ENCODE measurements around the gene HTATSF1.

HTATSF1 gene, protein sequence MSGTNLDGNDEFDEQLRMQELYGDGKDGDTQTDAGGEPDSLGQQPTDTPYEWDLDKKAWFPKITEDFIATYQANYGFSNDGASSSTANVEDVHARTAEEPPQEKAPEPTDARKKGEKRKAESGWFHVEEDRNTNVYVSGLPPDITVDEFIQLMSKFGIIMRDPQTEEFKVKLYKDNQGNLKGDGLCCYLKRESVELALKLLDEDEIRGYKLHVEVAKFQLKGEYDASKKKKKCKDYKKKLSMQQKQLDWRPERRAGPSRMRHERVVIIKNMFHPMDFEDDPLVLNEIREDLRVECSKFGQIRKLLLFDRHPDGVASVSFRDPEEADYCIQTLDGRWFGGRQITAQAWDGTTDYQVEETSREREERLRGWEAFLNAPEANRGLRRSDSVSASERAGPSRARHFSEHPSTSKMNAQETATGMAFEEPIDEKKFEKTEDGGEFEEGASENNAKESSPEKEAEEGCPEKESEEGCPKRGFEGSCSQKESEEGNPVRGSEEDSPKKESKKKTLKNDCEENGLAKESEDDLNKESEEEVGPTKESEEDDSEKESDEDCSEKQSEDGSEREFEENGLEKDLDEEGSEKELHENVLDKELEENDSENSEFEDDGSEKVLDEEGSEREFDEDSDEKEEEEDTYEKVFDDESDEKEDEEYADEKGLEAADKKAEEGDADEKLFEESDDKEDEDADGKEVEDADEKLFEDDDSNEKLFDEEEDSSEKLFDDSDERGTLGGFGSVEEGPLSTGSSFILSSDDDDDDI

DNA sequence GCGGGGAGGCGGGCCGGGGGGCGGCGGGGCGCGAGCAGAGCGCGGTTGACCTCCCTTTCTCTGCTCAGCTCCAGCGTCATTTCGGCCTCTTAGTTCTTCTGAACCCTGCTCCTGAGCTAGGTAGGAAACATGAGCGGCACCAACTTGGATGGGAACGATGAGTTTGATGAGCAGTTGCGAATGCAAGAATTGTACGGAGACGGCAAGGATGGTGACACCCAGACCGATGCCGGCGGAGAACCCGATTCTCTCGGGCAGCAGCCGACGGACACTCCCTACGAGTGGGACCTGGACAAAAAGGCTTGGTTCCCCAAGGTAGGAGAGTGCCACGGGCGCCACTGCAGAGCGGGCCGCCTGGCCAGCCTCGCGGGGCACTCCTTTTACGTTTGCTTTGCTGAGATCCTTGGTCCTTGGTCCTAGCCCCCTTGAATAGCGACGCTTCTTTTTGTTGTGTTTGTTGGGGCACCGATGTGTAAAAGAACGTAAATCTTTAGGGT lies at the start of gene HTATSF1:
TSS of gene HTATSF1 (plus strand) at position 37 of the 497 bp plus-strand sequence. CDS start at position 130, 93 bp downstream.
- no peak for DNase-seq (ENCODE audit: low spot score)

DNA sequence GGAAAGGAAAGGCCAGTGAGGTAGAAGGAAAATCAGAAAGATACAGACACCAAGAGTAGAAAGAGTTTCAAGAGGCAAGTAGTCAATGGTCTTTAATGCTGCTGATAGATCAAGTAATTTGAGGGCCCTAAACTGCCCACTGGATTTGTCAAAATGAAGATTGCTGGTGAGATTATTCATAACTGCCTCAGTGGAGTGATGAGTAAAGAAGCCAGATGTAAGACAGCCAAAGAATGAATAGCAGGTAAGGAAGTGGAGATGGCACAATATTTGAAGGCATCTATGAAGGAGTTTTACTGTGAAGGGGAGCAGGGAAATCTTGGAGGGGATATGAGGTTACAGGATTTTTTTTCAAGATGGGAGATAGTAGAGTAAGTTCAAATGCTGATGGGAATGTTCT lies 49.4 kb upstream of the HTATSF1 start:
- no peak for DNase-seq (ENCODE audit: low spot score)

DNA sequence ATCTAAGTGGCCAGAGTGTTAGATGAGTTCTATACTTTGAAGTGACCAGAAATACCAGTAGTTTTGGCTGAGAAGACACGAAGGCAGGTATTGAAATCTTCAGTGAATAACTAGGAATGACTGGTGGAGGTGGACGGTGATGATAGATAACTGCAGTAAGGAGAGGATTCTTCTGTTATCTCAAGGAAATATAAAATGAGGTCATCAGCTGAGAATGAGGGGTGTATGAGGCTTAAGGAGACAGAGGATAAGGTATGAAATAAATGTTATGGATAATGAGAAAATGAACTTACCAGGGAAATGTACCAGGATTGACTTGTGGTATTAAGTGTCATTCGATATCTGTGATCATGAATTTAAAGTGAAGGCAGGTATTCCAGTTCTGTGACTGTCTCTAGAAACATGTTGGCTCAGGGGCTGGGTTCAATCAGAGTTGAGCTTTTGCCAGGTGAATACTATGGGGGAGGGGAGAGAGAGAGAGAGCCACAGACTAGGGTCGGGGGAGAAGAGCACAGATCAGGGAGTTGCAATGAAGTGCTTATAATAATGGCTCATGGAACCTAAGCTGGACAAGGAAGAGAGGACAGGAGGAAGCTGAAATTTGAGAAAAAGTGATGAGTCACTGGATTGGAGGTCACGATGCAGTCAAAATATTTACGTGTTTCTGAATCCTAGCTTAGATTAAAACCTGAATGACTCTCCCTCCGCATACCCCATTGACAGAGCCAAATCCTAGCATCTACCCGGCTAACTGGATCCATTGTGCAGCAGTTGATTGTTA lies 47.2 kb upstream of the HTATSF1 start:
- DNase-seq (ENCODE audit: low spot score) = no peak

DNA sequence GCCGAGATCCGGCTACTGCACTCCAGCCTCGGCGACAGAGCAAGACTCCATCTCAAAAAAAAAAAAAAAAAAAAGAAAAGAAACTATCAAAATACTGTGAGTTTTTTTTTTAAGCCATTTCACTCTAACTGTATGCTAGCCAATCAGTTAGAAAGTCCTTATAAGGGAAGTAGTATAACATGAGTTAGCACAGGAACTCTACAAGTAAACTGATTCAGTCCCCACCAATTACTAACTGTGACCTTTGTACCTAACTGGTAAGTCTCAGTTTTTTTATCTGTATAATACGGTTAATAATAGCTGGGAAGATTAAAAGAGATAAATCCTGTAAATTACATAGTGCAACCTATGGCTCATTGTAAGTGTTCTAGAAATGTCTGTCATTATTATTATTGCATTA lies 44.8 kb upstream of the HTATSF1 start:
- no peak for DNase-seq (ENCODE audit: low spot score)

DNA sequence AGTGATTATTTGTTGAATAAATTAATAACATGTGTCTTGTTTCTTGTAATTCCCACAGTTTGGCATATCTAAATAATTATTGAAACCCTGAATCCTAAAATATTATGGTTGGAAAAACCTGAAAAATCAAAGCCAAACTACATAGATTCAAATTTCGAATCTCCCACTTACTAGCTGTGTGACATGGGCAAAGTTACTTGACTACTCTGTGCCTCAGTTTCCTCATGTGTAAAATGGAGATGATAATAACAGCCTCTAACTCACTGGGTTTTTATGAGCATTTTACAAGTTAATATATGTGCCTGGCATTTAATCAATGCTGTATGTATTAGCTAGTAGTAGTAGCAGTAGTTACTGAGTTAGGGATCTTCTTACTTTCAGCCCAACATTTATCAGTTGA lies 44.3 kb upstream of the HTATSF1 start:
- no peak for DNase-seq (ENCODE audit: low spot score)

DNA sequence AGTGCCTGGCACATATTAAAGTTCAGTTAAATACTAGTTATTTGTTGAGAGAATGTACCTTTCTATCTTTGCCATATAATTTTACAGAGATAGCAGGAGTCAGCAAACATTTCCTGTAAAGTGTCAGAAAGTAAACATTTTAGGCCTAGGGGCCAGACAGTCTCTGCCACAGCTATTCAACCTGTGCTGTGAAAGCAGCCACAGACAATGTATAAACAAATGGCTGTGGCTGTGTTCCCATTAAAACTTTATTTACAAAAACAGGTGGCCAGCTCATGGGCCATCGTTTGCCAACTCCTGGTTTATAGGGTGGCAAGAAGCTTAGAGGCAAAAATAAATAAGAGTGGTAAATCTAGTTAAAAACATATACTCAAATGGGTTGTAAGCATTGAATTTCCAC lies 43.6 kb upstream of the HTATSF1 start:
- no peak for DNase-seq (ENCODE audit: low spot score)

DNA sequence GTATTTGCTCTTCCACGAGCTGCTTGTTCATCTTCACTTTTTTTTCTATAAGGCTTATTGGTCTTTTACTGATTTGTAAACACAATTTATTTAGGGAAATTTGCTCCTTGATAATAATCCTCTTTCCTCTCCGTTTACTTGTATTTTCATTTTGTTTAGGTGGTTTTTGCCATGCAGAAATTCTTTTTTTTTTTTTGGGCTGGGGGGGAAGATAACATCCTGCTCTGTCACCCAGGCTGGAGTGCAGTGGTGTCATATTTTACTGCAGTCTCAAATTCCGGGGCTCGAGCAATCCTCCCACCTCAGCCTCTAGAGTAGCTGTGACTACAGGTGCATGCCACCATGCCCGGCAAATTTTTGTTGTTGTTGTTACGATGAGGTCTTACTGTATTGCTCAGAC lies 41.3 kb upstream of the HTATSF1 start:
- DNase-seq (ENCODE audit: low spot score) = no peak

DNA sequence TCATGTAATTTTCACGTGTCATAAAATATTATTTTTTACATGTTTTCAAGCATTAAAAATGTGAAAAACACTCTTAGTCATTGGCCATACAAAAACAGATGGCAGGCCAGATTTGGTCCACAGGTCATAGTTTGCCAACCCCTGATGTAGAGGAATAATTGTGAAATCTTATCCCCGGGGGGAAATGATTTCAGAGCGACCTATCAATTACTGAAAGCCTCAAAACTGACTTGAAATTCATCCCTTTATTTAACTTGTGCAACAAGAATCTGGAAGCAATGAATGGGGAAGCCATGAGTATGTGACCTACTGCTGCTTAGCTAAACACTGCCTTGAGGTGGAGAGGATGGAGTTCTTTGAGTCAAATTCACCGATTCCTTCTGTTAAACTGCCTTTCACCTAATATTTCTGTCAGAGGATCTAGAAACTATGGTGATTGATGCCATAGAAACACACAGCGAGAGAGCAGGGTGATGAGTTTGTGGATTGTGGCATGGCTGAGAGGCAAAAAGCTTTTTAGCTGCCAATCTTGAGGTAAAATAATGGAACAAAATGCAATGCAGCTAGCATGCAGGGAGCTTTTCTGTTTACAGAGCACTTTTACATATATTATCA lies 40.0 kb upstream of the HTATSF1 start:
- DNase-seq (ENCODE audit: low spot score) = no peak

DNA sequence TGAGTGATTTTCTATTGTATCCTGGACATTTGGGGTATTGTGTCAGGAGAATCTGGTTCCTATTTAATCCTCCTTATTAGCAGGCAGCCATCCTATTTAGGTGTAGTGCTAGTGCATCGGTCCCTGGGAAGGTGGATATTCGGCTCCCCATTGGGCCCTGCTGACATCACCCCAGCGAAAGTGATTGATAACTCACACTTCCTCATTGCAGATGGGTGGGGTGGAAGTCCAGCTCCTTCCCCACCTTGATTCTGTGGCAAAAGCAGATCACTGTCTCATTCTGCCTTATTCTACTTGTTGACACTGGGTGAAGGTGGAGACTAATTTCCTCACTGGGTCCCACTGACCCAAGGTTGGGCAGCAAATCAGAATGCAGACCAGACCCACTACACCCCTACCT lies 32.8 kb upstream of the HTATSF1 start:
- no peak for DNase-seq (ENCODE audit: low spot score)

DNA sequence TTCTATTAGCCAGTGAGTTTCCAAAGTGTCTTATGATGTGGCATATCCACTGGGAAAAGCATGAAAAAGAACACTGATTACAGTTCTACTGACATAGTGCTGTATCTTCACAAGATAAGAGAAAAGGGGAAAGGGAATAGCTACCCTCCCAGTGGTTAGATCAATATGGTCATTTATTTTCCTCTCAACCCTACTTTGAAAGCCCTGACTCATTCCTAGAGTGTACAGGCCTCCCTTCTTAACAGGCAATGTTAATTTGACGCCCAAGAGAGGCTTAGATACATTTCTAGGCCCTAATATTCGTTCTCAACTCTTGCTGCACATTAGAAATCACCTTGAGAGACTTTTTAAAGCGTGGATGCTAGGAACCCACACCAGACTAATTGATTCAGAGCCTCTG lies 30.1 kb upstream of the HTATSF1 start:
- DNase-seq (ENCODE audit: low spot score) = no peak

DNA sequence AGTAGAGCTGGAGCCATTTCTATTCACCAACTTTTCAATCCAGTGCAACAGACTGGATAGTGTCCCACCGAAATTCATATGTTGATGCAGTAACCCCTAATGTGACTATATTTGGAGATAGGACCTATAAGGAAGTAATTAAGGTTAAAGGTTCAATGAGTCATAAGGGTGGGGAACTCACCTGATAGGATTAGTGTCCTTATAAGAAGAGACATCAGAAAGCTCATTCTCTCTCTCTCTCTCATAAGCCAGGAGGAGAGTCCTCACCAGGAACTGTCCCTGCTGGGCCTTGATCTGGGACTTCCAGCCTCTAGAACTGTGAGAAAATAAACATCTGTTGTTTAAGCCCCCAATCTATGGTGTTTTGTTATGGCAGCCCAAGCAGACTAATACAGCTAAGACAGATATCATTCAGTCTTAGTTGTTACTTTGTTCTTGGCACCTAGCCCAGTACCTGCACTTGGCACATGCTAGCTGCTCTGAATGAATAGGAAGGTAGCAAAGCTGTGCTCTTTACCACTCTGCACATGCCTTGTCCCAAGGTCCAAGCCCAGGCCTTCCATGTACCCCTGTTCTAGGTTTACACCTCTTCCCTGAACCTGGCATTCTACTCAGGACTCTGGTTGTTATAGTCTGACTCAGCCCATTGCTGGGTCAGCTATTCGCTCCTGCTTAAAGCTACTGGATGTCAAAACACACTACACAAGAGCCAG lies 28.8 kb upstream of the HTATSF1 start:
- no peak for DNase-seq (ENCODE audit: low spot score)

DNA sequence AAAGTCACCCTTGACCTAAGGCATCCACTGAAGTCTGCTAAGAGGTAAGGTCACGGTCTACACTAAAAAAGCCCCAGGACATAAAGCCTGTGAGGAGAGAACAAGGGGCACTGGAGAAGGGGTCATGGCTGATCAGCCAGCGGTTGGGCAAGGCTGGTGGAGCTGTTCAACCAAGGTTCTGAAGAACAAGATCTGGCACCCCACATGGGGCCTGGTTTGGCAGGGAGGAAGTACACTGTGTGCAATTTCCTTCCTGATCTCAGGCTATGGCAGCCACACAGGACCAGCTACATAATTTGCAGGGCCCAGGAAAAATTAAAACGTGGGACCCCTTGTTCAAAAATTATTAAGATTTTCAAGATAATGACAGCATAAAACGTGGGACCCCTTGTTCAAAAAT lies 23.7 kb upstream of the HTATSF1 start:
- DNase-seq (ENCODE audit: low spot score) = no peak

DNA sequence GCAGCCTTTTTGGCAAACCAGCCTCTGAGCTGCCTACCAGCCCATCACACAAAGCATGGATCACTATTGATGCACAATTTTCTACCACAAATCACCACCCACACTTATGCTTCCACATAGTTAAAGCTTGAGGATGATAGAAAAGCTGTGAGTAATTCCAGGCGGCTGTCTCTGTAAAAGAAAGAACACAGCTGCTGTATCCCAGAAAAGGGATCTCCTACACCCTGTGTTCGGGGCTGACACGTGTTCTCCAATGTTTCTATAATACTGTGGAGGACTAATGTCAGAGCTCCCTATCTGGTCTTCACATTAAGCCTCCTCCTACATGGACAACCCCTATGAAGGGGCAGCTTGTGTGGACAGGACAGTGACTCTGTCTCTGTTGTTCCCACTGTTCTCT lies 22.2 kb upstream of the HTATSF1 start:
- no peak for DNase-seq (ENCODE audit: low spot score)

DNA sequence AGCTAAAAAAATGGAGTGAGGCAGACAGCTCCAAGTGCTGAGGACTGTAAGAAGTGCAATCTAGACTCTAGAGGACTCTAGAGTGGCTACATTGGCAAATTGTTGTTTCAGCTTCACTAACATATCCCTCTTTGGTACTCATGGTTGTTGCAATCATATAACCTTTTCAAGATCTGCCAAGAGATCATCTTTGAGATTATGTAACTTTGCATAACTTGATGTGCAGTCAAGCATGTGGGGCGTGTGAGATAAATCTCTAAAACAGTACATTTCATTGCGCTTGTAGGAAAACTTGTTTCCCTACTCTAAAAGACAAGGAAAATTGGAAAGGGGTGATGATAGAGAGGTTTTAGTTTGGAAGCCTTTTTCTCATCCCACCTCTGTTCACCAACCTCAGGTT lies 20.9 kb upstream of the HTATSF1 start:
- no peak for DNase-seq (ENCODE audit: low spot score)

DNA sequence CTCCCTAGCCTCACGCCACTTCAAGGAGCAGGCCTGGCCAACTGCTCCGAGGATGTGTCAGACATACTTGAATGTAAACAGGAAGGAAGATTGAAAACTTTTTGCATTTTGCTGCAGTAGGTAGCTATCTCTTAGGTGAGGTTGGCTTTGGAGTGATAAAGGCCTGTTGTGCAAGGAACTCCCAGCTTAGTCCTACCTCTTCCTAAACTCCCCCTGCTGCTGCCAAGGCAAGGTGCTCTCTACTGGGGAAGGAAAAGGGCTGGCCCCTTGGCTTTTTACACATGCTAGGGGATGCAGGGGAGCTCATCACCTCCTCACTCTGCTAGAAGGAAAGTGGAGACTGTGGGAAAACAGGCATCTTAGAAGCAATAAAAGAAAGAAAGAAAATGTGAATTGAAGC lies 20.4 kb upstream of the HTATSF1 start:
- no peak for DNase-seq (ENCODE audit: low spot score)

DNA sequence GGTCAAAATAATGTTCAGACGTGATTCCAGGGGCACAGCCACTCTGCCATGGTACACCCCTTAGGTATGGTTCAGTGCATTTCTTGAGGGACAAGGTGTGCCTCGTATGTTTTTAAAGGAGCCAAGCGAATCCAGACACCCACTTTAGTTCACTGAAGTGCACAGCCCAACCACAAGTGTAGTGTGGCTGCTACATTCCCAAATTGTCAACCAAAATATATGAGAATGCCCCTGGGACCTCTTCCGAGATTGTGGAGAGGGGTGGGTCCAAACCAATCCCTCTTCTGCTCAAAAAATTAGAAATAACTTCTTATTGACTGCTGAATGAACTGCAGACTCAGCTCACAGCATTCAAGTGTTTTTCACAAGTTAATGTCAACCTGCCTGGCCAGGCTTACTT lies 17.0 kb upstream of the HTATSF1 start:
- no peak for DNase-seq (ENCODE audit: low spot score)

DNA sequence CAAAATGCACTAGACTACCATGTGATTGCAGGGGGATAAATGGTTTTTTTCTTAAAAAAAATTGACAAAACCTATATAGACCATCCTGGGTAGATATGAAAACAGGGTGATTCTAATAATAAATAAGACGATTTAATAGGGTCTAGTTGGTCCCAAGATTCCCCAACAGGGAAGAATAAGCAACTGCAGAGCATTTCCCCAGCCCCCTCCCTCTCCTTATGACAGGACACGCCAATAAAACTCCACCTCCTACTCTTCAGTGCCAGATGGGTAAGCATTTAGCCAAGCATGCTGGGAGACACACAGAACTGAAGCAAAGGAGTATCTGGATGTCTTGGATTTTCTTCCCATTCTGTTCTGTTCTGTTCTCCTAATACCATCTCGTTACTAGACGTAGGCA lies 9.7 kb upstream of the HTATSF1 start, which contains the start of gene BRS3:
TSS of gene BRS3 (plus strand) at position 301 of the 400 bp plus-strand sequence. CDS start 168 bp downstream, outside the sequence.
- DNase-seq (ENCODE audit: low spot score) = no peak

DNA sequence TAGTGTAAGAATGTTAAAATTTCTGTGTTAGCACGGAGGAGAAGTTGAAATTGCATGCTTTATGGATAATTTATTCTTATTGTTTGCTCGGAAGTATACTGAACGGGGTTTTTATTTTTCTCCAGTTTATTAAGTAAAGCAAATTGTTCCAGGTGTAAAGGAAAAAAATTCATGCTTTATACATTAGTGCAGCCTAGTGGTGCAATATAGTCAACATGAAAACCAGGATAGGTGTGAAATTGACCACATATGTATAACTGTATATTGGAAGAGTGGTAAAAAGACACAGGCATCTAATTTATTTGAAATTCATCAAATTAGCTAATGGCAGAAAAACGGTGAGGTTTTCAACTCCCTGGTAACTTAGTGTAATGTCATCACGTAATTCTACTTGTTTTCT lies 8.7 kb upstream of the HTATSF1 start:
- no peak for DNase-seq (ENCODE audit: low spot score)

DNA sequence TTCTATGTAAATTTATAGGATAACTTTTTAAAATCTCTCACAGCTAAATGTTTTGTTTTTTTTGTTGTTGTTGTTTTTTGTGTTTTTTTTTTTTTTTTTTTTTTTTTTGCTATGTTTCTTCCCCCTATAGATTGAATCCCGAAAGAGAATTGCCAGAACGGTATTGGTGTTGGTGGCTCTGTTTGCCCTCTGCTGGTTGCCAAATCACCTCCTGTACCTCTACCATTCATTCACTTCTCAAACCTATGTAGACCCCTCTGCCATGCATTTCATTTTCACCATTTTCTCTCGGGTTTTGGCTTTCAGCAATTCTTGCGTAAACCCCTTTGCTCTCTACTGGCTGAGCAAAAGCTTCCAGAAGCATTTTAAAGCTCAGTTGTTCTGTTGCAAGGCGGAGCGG lies 5.6 kb upstream of the HTATSF1 start:
- DNase-seq (ENCODE audit: low spot score) = no peak

DNA sequence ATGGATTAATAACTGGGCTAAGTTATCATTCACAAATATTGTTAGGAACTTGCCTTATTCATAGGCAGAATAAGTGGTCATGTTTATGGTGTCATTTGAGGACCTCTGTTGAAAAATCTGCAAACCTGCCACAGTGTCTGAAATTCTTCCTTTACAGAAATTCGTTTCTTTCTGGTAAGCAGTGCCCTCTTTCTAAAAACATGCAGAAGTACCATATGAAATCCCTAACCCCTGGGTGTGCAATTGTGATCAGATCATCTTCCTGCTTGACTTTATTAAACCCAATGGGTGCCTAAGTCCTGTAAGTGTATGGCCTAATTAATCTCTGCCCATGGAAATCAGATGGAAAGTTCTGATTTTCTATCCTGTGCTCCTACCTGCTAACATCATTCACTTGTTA lies 4.4 kb upstream of the HTATSF1 start:
- no peak for DNase-seq (ENCODE audit: low spot score)

DNA sequence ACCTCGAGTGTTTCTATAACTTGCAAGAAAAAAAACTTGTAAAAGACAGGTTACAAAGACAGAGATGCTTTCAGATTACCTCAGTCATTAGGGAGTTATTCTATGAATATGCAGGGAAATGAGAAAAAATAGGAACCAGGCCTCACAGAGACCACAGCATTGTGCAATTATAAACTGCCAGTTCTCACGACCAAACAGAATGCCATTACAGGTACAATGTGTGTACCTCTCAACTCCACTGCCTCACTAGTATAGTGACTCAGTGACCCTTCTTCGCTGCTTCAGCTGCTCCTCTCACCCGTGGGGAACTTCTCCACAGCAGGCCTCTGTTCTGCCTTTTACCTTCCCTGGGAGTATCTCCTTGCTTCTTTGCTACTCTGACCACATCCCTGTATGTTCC lies 2.3 kb upstream of the HTATSF1 start:
- DNase-seq (ENCODE audit: low spot score) = no peak
